Astrocyte of the cerebellum (primary cell): ENCODE measurements around the gene SLC22A23.

ENCODE experiments used
- DNase-seq: peaks from one replicate; pipeline ENCODE4 v3.0.0-alpha.2; 2011; ENCODE audit warnings: low read depth
- H3K4me3 ChIP-seq: 2 replicates; pipeline ENCODE4 v1.5.1; 2011; ENCODE audit warnings: mild to moderate bottlenecking, low read depth, low read length, moderate library complexity
- in situ Hi-C: cut with HindIII; loops from 2 replicates; pipeline ENCODE4 v1.10.0; 2017; ENCODE audit warnings: low sequenced_read_pairs
- TF ChIP-seq, protein P1 (sequence below): IDR thresholded peaks from 2 replicates; pipeline ENCODE4 v1.5.1; 2012; ENCODE audit warnings: low read length, low read depth, moderate library complexity, mild to moderate bottlenecking; ENCODE audit errors: missing control alignments

The SLC22A23 gene

DNA sequence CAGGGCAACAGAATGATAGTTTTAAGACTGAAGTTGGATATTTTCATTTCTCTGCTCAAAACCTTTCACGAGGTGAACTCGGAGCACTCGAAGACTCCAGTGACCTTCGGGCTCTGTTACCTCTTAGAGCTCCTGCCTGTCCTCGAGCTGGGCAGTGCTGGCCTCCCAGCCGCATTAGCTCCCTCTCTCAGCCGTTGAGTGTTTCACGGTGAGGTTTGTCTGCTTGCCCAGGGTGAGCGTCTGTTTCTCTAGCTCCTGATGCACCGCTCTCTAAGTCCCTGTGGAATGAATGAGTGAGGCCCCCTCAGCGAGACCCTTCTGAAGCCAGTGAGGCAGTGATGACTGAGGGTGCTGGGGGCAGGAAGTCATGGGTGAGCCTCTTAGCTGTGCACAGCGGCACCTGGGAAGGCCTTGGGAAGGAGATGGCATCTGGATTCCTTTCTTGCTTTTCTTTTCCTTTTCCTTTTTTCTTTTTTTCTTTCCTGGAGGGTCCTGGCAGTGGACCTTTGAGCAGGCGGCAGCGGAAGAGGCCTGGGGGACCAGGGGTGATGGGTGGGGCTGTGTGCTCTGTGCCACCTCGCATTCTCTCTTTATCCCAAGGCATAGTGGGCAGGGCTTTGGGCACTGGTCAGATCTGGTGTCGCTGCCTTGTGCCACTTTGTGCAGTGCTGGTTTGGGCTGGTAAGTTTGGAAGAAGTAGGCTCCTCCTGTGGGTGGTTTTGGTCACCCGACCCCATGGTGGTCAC lies 195.9 kb downstream of the SLC22A23 start:
- no peak for DNase-seq
- TF ChIP-seq, protein P1, sequence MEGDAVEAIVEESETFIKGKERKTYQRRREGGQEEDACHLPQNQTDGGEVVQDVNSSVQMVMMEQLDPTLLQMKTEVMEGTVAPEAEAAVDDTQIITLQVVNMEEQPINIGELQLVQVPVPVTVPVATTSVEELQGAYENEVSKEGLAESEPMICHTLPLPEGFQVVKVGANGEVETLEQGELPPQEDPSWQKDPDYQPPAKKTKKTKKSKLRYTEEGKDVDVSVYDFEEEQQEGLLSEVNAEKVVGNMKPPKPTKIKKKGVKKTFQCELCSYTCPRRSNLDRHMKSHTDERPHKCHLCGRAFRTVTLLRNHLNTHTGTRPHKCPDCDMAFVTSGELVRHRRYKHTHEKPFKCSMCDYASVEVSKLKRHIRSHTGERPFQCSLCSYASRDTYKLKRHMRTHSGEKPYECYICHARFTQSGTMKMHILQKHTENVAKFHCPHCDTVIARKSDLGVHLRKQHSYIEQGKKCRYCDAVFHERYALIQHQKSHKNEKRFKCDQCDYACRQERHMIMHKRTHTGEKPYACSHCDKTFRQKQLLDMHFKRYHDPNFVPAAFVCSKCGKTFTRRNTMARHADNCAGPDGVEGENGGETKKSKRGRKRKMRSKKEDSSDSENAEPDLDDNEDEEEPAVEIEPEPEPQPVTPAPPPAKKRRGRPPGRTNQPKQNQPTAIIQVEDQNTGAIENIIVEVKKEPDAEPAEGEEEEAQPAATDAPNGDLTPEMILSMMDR, result no peak
- H3K4me3 ChIP-seq, result no peak overlapping the region
- in situ Hi-C loops, result no loop called here

DNA sequence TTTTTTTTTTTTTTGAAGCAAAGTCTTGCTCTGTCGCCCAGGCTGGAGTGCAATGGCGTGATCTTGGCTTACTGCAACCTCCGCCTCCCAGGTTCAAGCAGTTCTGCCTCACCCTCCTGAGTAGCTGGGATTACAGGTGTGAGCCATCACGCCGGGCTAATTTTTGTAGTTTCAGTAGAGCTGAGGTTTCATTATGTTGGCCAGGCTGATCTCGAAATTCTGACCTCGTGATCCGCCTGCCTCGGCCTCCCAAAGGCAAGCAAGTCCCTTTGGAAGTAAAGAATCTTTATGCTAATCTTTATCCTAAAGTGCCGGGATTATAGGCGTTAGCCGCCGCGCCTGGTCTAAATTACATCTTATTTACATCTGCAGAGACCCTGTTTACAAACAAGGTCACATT lies 196.6 kb downstream of the SLC22A23 start:
- in situ Hi-C loops, result no loop called here
- TF ChIP-seq, protein P1, result no peak
- no peak for DNase-seq
- peak overlapping the region; percentile 88 for H3K4me3 ChIP-seq

- in situ Hi-C loops, result no loop called here
- DNase-seq, result no peak
- H3K4me3 ChIP-seq, result peak overlapping the region; percentile 88
- TF ChIP-seq, protein P1, result peak; percentile 13
Measured at GRCh38 chr6:3259491-3259958, 197.3 kb downstream of the SLC22A23 start.

DNA sequence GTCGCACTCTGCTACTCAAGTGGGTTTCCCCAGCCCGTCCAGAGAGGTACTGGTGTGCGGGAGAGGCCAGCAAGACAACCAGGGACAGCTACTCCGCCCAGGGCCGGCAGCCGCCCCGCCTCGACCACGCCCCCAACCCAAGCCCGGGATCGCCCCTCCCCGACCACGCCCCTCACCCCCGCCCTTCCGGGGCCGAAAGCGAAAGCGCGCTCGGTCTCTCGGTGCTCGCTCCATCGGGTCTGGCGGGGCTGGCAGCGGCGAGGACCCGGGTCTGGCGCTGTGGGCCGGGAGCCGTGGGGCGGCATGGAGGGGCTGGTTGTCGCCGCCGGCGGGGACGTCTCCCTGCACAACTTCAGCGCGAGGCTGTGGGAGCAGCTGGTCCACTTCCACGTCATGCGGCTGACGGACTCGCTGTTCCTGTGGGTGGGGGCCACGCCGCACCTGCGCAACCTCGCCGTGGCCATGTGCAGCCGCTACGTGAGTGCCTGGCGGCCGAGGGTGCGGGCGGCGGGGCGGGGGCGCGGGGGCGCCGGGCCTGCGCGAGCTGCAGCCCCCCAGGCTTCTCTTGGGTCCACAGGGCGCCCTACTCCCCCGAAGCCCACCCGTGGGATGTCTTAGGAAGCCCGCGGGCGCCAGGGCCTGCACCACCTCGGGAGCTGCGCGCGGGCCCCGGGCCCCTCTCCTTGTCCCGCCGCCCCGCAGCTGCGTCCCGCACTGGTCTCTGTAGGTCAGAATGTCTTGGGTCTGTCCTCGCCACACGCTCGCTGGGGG lies 197.9 kb downstream of the SLC22A23 start, which contains the start of gene PSMG4:
TSS of gene PSMG4 (plus strand) at position 228 of the 771 bp plus-strand sequence. CDS start at position 304, 76 bp downstream.
- TF ChIP-seq, protein P1, result no peak

DNA sequence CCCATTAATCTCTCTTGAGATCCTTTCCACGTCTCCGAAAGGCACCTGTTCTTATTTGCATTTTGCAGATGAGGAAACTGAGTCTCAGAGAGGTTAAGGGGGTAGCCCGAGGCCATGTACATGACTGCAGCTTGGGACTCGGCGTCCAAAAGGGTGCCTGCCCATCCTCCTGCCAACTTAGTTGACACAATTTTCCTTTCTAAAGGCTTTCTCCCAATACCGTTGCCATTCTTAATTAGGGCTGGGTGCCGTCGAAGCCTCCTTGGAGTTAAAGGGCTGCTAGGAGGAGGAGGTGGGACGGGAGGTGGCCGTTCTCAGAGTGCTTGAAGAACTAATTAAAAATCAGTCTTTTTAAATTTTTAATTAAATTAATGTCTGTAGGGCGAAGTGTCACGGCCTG lies 198.6 kb downstream of the SLC22A23 start:
- peak overlapping the region; percentile 88 for H3K4me3 ChIP-seq
- no peak for DNase-seq
- in situ Hi-C loops, result no loop called here
- TF ChIP-seq, protein P1, result no peak

More for the DNA sequence above, 197.9 kb downstream of the SLC22A23 start, which contains the start of gene PSMG4:
- peak within 1 kb of the TSS; percentile 88 for H3K4me3 ChIP-seq
- in situ Hi-C loops, result no loop called here
- peak; percentile 63 for DNase-seq

GRCh38 chr6:3253597-3253961 lies 203.3 kb downstream of the SLC22A23 start:
- no peak for DNase-seq
- in situ Hi-C loops, result no loop called here
- TF ChIP-seq, protein P1, result no peak
- H3K4me3 ChIP-seq, result no peak overlapping the region
